Chondrocyte (in vitro differentiated cells): ENCODE data around the gene PRRX2. TPM values are rescaled to one million over a fixed set of nuclear protein-coding genes. Genes with fewer than 3 reads are reported as not detected.

ENCODE experiments used
- DNase-seq: peaks from one replicate; pipeline ENCODE4 v3.0.0; 2021; ENCODE audit warnings: mixed read lengths, low spot score
- H3K27ac Mint-ChIP-seq: one replicate; pipeline ENCODE4 v1.8.0; 2021; ENCODE audit warnings: mild to moderate bottlenecking, moderate library complexity, mixed read lengths; ENCODE audit not compliant: unreplicated experiment
- H3K27me3 Mint-ChIP-seq: 2 replicates; pipeline ENCODE4 v1.8.0; 2021; ENCODE audit warnings: low read depth, mixed read lengths
- H3K36me3 Mint-ChIP-seq: 2 replicates; pipeline ENCODE4 v1.8.0; 2021; ENCODE audit warnings: low read depth, mixed read lengths
- H3K4me1 Mint-ChIP-seq: 2 replicates; pipeline ENCODE4 v1.8.0; 2021; ENCODE audit warnings: low read depth, mild to moderate bottlenecking, mixed read lengths
- H3K4me3 Mint-ChIP-seq: one replicate; pipeline ENCODE4 v1.8.0; 2021; ENCODE audit warnings: mild to moderate bottlenecking, moderate library complexity, mixed read lengths; ENCODE audit not compliant: unreplicated experiment
- H3K9me3 Mint-ChIP-seq: 2 replicates; pipeline ENCODE4 v1.8.0; 2021; ENCODE audit warnings: low read depth, mixed read lengths
- total RNA-seq: library from RNA; stranded (reverse); gene quantifications from 3 replicates; pipeline ENCODE4 v1.2.1, GENCODE V29; 2021
- TF ChIP-seq, protein P1 (sequence below): fragments of 200-600 bp; sonication (generic); IDR thresholded peaks from 2 replicates; pipeline ENCODE4 v1.5.0; 2021; ENCODE audit warnings: antibody characterized with exemption, mild to moderate bottlenecking, moderate library complexity

The PRRX2 gene
- total RNA-seq, 1 donor from 2014 or later = 5.7 TPM

DNA sequence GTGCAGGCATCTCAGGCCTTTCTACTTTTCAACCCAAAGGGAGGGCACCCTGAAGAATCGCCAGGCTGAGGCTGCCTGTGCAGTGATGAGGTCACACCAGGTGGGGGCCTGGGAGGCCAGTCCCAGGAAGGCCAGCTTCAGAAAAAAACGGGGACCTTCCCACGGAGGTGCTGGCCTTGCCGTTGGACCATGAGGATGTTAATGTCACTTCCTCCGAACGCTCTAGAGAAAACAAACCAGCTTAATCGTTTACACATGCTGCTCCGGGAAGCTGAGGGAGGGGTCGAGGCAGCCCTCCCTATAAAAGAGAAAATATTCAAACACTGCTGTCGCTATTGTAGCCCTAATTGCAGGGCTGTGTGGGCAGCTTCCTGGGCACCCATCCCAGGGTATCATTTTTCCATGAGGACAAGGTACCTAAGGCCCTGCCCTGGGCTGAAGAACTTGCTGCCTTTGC lies 60.4 kb downstream of the PRRX2 start:
- peaks cover 2% of the 10 kb centered on the region for H3K36me3 Mint-ChIP-seq

DNA sequence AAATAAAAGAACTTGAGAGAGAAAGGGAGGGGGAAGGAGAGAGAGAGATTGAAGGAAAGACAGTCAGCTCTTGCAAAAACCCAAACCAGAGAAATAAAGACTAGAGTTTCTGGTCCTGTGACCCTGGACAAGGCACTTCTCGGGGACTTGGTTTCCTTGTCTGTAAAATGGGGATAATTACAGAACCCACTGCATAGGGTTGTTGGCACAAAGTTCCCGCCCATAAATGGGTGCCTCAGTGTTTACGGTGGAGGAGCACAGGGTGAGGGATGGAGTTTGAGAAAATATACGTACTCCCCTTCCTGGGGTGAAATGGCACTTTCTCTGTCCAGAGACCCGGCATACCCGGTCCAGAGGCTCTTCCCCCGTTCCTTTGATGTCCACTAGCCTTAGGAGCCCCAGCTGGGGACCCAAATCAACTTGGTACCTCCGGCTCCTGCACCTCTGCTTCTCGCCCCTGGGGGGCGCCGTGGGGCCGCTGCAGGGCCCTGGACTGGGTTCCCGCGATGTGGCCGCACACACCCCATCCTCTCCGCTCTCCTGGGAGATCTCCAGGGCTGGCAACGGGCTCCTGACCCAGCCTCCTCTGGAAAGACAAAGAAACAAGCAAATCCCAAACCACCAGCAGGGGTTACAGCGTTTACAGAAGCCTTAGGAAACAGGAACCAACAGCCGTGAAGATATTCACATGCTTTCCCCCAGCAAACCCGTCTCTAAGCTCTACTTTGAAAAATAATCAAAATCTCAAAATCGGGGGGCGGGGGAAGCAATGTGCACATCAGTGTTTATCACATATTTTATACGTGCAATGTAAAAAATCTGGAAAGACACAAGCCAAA lies 61.1 kb downstream of the PRRX2 start:
- Mint-ChIP-seq H3K9me3 (no peaks in the 10 kb centered on the region), H3K4me1 (peaks cover 13% of the 10 kb centered on the region), H3K4me3 (peak overlapping the region; percentile 41), H3K27me3 (peaks cover 15% of the 10 kb centered on the region), H3K36me3 (peaks cover 2% of the 10 kb centered on the region), H3K27ac (peak overlapping the region; percentile 61)
- no peak for DNase-seq
- TF ChIP-seq, protein P1, sequence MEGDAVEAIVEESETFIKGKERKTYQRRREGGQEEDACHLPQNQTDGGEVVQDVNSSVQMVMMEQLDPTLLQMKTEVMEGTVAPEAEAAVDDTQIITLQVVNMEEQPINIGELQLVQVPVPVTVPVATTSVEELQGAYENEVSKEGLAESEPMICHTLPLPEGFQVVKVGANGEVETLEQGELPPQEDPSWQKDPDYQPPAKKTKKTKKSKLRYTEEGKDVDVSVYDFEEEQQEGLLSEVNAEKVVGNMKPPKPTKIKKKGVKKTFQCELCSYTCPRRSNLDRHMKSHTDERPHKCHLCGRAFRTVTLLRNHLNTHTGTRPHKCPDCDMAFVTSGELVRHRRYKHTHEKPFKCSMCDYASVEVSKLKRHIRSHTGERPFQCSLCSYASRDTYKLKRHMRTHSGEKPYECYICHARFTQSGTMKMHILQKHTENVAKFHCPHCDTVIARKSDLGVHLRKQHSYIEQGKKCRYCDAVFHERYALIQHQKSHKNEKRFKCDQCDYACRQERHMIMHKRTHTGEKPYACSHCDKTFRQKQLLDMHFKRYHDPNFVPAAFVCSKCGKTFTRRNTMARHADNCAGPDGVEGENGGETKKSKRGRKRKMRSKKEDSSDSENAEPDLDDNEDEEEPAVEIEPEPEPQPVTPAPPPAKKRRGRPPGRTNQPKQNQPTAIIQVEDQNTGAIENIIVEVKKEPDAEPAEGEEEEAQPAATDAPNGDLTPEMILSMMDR = peak; percentile 92

More for the DNA sequence above, 60.4 kb downstream of the PRRX2 start:
- DNase-seq = no peak
- H3K27ac Mint-ChIP-seq = peak overlapping the region; percentile 41
- H3K4me3 Mint-ChIP-seq = no peak overlapping the region
- TF ChIP-seq, protein P1 = no peak
- H3K4me1 Mint-ChIP-seq = peaks cover 13% of the 10 kb centered on the region
- H3K9me3 Mint-ChIP-seq = no peaks in the 10 kb centered on the region
- H3K27me3 Mint-ChIP-seq = peaks cover 10% of the 10 kb centered on the region

DNA sequence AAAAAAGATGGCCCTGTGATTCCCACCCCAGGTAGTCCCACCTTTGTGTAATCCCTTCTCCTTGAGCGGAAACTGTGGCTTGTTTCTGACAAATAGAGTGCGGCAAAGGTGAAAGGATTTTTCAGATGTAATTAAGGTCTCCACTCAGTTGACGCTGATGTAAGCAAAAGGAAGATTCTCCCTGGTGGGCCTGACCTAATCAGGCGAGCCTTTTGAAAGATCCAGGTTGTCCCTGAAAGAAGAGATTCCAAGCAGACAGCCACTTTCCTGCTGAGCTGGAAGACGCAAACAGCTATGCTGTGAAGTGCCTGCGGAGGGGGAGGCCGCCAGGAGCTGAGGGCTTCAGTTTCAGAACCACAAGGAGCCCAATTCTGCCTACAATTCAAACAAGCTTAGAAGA lies 63.3 kb downstream of the PRRX2 start:
- DNase-seq = no peak
- H3K27me3 Mint-ChIP-seq = peaks cover 25% of the 10 kb centered on the region
- no peak overlapping the region for H3K27ac Mint-ChIP-seq
- TF ChIP-seq, protein P1 = no peak
- no peak overlapping the region for H3K4me3 Mint-ChIP-seq
- H3K9me3 Mint-ChIP-seq = no peaks in the 10 kb centered on the region
- peaks cover 2% of the 10 kb centered on the region for H3K36me3 Mint-ChIP-seq
- H3K4me1 Mint-ChIP-seq = peaks cover 13% of the 10 kb centered on the region

DNA sequence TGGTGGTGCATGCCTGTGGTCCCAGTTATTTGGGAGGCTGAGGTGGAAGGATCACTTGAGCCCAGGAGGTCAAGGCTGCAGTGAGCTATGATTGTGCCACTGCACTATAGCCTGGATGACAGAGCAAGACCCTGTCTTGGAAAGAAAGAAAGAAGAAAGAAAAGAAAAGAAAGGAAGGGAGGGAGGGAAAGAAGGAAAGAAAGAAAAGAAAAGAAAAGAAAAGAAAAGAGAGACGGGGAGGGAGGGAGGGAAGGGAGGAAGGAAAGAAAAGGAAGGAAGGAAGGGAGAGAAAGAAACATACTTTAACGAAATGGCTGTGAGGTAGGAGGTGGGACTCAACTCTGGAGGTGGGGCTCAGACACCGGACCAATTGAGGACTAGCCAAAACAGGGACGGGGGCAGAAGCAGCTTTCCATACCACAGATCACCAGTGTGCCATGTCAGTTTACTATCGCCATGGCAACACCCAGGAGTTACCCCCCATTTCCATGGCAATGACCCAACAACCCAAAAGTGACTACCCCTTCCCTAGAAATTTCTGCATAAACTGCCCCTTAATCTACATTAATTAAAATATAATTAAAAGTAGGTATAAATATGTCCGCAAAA lies 66.1 kb downstream of the PRRX2 start:
- TF ChIP-seq, protein P1 = no peak
- H3K9me3 Mint-ChIP-seq = no peaks in the 10 kb centered on the region
- peaks cover 25% of the 10 kb centered on the region for H3K27me3 Mint-ChIP-seq
- H3K4me1 Mint-ChIP-seq = peaks cover 4% of the 10 kb centered on the region
- H3K27ac Mint-ChIP-seq = no peak overlapping the region
- H3K36me3 Mint-ChIP-seq = no peaks in the 10 kb centered on the region
- H3K4me3 Mint-ChIP-seq = no peak overlapping the region
- no peak for DNase-seq

DNA sequence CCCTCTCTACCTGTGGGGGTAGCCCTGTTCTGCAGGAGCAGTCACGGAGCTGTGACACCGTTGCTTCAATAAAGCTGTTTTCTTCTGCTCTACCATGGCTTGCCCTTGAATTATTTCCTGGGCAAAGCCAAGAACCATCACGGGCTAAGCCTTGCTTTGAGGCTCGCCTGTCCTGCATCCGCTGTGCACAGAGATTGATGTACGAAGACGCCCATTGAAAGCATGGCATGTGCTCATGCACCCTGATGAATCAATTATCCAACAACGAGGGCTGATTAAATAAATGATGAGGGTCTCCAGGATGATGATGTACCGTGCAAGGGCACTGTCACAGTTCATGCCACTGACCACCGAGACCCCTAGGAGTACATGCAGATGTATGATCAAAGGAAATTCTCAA lies 66.7 kb downstream of the PRRX2 start:
- Mint-ChIP-seq H3K9me3 (no peaks in the 10 kb centered on the region), H3K27ac (no peak overlapping the region), H3K36me3 (no peaks in the 10 kb centered on the region), H3K4me1 (peaks cover under 1% of the 10 kb centered on the region), H3K27me3 (peaks cover 25% of the 10 kb centered on the region), H3K4me3 (no peak overlapping the region)
- TF ChIP-seq, protein P1 = no peak
- DNase-seq = no peak
